Panc1 (cell line): Measurements from ENCODE around the gene MACO1.

Experiments
- CTCF ChIP-seq: fragments of 450-650 bp; IDR thresholded peaks from 2 replicates; pipeline ENCODE4 v1.5.1; 2017; ENCODE audit warnings: mild to moderate bottlenecking
- TCF7L2 ChIP-seq: IDR thresholded peaks from 2 replicates; pipeline ENCODE4 v1.6.1; 2011; ENCODE audit warnings: mild to moderate bottlenecking, low read depth, low read length, inconsistent platforms

GRCh38 chr1:25442178-25442577 lies 11.5 kb downstream of the MACO1 start:
- no peak for TF ChIP-seq TCF7L2
- 0 out of 2 replicates have a peak, but pooled peaks have one; percentile 7 for TF ChIP-seq CTCF
